ENCODE measurements around the gene FAM200C.
A peak's percentile ranks its signal among the peaks of the same experiment; 100 is the strongest.

The FAM200C gene

DNA sequence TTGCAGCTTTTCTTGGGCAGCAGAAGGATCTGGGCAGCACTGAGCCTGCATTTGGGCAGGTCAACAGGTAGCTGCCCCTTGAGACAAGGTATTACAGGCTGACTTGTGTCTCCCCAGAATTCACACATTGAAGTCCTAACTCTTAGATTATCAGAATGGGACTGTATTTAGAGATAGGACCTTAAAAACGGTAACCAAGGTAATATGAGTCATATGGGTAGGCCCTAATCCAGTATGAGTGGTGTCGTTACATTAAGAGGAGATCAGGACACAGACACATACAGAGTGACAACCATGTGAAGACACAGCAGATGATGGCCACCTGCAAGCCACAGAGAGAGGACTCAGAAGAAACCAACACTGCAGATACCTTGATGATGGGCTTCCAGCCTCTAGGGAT, 32.6 kb downstream of the FAM200C start:
- DNase-seq (ENCODE audit: low spot score): no peak

DNA sequence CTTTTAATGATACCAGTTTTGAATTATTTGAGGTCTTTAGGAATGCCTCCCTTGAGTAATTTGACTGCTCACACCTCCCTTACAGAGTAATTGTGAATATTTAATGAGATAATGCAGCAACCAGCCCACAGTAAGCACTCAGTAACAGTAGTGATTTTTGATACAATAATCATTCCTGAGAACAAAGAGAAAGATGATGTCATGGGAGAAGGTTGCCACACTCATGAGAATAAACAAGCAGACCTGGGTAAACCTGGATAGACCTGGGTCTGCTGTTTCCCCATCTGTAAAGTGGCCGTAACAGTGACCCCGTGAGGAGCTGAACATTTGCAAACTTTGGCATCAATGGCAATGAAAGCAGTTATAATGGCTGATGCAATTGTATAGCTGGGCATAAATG, 33.6 kb downstream of the FAM200C start:
- no peak for DNase-seq (ENCODE audit: low spot score)

DNA sequence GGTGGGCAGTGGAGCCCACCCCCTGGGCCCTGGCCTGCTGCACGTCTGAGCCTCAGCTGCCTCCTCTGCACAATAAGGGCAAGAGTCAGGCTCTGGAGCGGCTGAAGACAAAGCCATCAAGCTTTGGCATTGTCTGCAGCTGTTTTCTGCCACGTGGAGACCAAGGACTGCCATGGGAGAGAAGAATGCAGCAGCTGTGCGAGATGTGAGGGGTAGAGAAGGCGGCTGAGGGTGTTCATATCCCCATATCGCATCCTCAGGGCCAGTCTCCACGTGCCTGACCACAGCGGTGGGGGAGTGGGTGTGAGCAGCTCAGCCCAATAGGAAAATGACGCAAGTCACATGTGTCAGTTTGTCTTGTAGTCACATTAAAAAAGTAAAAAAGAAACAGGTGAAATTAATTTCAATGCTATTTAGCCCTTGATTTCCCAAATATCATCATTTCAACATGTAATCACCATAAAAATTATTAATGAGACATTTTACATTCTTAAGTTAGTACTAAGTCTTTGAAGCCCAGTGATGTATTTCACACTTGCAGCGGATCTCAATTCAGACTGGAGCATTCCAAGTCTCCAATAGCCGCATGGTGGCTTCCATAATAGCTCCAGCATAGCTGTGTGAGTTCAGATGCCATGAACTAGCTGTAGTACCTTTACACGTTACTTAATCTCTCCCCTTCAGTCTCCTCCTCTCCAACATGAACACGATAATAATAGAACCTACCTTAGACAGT, 36.0 kb downstream of the FAM200C start:
- DNase-seq (ENCODE audit: low spot score): no peak

DNA sequence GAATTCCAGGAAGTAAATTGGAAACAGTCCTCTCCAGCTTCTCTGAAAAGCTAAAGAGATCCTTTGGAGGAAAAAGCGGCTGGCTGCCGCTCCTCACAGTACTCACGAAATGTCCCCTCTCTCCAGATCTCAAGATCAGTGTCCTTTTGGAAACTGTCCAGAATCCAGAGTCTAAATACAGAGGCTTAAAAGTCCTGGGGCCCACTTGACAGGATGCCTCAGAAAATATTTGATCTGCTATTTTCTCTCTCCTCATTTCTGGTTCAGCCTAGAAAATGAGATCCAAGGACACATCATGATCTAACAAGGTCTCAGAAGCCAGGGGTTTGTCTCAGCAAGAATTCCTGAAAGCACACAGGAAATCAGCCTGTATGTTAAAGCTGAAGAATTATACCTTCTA, 36.6 kb downstream of the FAM200C start:
- DNase-seq (ENCODE audit: low spot score): no peak

DNA sequence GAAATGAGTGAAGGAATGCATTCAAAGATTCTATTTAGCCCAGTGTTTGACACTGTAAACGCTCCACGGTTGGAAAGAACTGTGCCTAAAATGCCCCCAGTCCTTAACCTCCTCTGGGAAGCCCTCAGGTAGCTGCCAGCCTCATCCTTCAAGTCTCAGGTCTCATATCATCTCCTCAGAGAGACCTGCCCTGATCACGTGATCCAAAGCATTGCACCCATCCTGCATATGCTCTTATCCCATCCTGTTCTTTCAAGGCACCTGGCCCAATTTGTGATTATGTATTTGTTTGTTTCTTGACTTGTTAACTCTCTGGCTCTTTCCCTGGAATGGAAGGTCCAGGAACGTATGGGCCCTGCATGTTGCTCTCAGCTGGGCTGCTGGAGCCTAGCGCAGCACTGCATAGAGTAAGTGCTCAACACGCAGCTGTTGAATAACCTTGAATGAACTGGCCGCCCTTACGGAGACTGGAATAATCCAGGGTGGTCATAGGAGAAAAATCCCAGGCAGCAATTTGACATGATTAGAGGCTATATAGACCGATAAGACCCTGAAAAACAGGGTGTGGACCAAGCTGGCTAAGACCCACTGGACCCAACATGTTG, 38.1 kb downstream of the FAM200C start:
- DNase-seq (ENCODE audit: low spot score): no peak

DNA sequence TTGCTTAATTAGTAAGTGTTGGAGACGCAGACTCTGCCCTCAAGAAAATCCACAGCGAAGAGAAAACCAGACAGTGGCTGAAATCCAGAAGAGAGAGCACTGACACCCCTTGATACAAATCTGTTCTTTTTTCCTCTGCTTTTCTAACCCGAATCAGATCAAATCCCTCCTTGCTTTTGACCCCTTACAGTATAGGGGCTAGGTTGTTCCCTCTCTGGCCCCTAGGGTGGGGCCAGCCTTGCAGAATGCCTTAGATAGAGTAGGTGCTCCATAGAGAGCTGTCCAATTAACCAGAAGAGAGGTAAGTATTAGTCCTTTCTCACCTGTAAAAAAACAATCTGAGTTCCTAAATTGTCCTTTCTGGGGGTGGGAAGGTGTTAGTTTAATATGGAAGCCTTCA, 39.5 kb downstream of the FAM200C start:
- DNase-seq (ENCODE audit: low spot score): no peak

DNA sequence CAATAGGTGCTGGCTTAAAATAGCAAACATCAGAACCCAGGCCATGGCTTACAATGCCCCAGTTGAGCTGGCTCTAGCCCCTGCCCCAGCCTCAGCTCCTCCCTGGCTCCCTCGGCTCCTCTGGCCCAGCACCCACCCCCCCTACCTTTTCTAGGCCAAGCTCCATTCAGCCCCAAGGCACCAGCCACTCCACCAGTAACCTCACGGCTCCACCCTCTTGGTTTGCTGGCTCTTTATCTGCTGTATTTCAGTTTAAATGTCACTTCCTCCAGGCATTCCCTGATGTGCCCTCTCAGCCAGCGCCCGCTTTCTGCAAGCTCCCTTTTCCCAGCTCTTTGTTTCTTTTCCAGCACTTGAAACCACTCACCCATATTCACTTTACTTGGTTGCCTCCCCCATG, 40.0 kb downstream of the FAM200C start:
- DNase-seq (ENCODE audit: low spot score): no peak

DNA sequence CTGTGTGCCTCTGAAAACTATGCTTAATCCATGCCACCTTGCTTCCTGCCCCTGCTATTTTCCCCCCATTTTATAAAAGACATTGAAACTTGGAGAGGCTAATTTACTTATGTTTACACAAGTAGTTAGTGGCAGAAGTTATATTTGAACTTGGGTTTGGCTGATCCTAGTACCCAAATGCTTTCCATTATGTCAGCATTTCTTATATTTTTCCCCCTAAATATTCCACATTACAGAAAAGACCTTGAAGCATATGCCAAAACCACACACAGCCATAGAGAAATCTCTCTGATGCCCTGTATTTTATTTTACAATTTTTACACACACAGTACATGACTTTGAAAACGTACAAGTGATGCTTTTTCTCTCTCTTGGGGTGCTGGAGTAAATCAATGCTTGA, 40.6 kb downstream of the FAM200C start:
- no peak for DNase-seq (ENCODE audit: low spot score)

DNA sequence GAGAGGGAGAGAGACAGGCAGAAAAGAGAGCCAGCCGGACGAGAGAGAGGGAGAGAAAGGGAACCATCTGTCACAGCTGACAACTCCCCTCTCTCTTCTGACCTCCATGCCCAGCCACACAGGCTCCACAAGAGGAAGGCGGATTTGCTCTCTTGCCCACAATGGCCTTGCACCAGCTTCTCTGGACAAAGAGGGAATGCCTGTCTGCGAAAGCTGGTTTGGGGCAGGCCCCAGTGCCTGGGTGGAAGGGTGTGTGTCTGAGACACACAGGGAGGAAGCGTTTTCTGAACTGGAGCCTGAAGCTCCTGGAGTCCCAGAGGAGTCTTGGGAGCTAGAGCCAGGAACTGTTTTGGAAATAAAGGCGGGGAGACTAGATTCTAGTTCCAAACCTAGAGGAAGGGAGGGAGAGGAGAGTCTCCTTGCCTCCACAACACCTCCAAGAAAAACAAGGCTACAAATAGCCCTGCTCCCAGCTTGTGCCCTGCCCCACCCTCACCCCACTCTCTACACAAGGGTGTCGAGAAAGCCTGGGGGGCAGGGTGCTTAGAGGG, 41.9 kb downstream of the FAM200C start:
- DNase-seq (ENCODE audit: low spot score): peak; percentile 43

DNA sequence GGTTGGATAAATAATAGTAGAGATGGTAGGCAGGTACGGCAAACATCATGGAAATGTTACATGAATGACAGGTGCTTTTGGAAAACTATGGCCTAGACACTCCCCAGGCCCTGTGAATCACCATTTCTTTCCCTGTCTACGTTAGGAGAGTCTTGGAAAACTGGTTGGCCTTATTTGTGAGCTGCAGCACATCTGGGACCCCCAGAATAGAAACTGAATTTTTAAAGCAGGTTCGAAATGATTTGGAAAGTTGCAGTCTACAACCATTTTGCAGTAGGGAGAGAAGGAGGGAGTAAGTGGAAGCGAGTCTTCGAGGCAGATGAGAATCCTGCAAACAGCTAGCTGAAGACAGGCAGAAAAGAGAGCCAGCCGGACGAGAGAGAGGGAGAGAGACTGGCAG, 42.5 kb downstream of the FAM200C start:
- DNase-seq (ENCODE audit: low spot score): no peak

DNA sequence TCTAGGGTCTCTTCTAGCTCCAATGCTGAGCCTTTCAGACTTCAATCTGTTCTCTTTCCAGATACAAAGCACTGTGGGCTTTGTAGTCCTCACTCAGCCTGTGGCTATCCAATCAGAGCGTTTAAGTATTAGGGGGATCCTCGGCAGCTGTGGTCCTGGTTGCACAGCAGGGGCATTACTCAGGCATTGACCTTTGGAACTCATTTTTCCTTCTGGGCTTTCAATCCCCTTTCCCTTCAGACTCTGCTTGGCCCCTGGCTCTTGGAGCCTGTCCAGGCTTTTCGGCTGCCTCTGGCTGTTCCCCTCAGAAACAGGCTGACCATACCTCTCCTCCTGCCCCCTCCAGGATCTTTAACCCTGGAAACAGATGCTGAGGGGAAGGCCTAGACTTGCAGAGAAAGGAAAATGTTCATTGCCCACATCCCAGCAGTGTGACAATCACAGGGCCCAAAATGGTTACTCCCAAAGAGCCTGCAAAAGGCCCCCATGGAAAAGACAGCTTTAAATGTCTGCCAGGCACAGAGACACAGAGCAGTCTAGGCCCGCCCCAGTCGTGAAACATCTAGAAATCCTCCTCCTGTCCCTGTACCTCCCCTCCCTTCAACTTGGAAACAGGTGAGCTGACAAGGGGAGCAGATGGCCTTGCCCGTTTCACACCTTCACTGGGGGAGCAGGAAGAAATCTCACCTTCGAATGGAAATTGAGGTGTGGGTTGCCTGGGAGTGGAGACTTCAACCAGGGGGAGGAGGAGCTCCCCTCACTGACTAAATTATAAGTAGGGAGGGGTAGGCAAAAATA, 43.1 kb downstream of the FAM200C start:
- DNase-seq (ENCODE audit: low spot score): no peak

DNA sequence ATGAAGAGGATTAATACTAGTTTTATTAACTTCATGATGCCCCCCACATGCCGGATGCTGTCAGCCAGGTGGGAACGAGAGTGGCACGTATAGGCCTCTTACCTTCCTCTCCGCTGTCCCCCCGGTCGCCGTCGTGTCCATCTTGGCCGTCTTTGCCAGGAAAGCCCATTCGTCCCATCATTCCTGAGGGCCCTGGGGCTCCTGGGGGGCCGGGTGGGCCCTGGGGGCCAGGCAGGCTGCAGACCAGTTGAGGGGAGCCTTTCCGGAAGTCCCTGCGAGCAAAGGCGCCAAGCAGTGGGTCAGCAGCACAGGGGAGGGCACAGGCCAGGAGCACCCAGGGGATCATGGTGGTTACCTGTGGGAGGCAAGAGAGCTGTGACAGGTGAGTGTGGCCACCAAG, 45.2 kb downstream of the FAM200C start:
- DNase-seq (ENCODE audit: low spot score): no peak

DNA sequence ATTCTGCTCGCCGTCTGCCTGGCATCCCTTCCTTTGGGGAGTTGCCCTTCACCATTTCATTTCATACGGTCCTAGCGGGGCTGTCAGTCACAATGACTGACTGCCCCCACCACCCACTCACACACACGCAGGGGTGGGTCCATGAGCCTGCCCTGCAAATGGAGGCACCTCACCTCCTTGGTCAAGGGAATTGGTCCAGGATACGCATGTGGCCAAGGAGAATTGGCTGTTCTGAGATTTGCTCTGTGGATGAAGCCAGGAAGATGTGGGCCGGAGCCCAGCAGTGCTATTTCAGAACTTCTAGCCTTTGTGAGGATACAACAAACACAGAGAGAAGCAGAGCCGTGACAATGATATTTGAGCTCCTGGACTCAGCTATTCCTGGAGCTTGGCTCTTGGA, 46.5 kb downstream of the FAM200C start:
- no peak for DNase-seq (ENCODE audit: low spot score)

DNA sequence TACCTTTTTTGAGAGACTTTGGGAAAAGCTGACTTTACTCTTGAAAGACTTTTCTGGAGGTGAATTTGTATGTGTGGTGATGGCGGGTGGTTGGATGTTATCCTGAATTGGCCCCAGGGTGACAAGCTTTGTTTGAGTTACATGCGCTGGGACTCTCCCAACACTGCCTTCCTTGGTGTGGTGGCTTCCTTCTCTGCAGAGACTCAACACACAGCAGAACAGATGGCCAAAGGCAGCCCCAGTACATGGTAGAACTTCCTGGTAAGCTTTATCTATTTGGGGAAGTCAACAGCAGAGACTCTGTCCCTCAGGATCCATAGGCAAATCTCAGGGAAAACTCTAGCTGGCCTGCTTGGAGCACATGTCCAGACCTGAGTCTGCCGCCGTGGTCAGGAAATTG, 47.5 kb downstream of the FAM200C start:
- DNase-seq (ENCODE audit: low spot score): no peak

DNA sequence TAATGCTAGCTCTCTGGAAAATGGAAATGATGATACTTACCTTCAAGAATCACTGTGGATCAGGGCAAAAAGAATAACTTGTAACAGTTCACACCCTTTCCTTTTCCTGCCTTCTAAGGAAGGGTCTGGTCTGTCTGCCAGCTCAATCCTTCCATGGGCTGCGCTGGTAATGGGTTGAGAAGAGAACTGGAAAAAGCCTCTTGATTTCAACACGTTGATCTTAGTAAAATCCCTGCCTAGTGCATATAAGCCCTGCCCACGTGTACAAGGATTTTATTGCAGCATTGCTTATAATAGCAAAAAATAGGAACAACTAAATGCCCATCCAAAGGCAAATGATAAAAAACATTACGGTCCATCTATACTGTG, 49.9 kb downstream of the FAM200C start:
- no peak for DNase-seq (ENCODE audit: low spot score)

DNA sequence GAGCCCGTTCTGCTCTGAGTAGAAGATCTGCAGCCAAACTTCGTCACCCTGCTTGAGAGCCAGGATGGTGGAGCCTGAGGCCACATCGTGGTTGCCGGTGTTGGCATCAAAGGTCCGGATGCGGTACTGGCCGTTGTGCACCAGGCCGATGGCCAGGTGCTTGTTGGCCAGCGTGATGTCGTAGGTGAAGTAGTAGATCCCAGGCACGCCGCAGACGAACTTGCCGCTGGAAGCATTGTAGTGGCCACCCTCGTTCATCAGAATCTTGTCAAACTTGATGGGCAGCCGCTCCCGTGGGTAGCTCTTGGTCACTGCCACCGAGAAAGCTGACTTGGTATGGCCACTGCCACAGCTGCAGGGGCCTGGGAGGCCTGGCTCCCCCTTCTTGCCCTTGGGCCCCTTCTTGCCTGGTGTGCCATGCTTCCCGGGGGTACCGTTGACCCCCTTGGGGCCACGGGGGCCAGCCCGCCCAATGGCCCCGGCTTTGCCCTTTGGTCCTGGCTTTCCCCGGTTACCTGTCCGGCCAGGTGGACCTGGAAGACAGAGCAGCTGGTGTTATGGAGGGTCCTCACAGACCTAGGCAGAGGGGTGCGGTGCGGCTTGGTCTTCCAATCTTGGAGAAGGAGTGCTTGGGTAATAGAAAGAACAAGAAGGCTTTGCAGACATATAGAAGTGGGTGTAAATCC, 50.5 kb downstream of the FAM200C start:
- DNase-seq (ENCODE audit: low spot score): no peak

DNA sequence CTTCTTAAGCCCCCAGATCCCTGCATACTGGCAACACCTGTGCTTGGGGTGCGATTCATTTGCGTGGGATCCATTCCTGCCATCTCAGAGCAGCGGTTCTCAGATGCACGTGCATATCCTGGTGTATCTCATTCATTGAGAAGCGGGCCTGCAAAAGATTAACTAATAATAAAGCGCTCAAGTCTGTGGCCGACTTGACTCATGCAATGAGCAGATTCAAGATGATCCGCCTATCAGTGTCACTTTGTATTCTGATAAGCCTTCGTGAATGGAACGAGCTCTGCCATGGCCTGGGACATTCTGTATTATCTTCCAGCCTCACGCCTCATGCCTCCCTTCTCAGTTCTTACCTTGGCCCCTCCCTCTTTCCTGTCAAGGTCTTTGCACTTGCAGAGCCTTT, 51.8 kb downstream of the FAM200C start:
- DNase-seq (ENCODE audit: low spot score): no peak

DNA sequence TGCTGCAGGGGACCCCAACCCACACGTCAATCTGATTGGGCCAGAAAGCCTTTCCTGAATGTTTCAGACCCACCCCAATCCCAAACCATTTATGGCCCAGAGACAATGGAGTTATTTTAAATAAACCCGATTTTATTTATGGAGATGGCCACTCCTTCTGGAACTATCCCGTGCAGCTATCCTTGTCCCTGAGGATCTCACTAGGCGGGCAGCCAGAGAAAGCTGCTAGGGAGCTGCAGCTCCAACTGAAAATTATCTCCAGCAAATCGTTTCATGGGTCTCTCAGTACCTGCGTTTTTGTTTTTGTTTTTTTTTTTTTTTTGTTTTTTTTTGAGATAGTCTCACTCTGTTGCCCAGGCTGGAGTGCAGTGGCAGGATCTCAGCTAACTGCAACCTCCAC, 52.4 kb downstream of the FAM200C start:
- no peak for DNase-seq (ENCODE audit: low spot score)

All from AG08396 (cell line).